Measurements from ENCODE around the gene RPL10. TPM values are rescaled to one million over a fixed set of nuclear protein-coding genes. Genes with fewer than 3 reads are reported as not detected.
A peak's percentile ranks its signal among the peaks of the same experiment; 100 is the strongest.

RPL10 gene
- total and polyA plus RNA-seq, 2 of the 13 experiments (the other 11 are each of a cell fraction or from before 2014, with no cell fraction given), result 2,381 to 4,713 TPM

- 0% methylated on average over 2 of the region's 14 CpGs for WGBS (ENCODE audit: low lambda C conversion rate)
- in situ Hi-C loops (cut with HindIII; ENCODE audit: extremely low pct_ligation_motif_present, low pct_unique_long_range_greater_than_20kb), result loop anchor here (25.0 kb wide), 1 partner anchor 138 kb away; the partner anchor contains the start of genes G6PD and IKBKG
- BruUV-seq (replicated peaks), result no TSS peak
Observed at GRCh38 chrX:154399527-154400368, 1.6 kb downstream of the RPL10 start.

More at GRCh38 chrX:154399527-154400368, 1.6 kb downstream of the RPL10 start:
- intact Hi-C loops (cut with micrococcal nuclease; ENCODE audit: unreplicated experiment), result no loop called here
- no peak for TF ChIP-seq IKZF1 (IDR thresholded peaks at IDR 0.05)
- TF ChIP-seq MBD4 (IDR thresholded peaks at IDR 0.05; ENCODE audit: borderline replicate concordance, low read length), result 0 out of 2 replicates have a peak, but pooled peaks have one; percentile 36
- TF ChIP-seq, protein P1, sequence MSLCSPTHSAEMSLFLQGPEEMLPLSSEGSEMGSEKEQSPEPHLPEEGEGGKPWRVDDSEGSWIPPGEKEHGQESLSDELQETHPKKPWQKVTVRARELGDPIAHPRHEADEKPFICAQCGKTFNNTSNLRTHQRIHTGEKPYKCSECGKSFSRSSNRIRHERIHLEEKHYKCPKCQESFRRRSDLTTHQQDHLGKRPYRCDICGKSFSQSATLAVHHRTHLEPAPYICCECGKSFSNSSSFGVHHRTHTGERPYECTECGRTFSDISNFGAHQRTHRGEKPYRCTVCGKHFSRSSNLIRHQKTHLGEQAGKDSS (CRISPR knock-in tag; IDR thresholded peaks at IDR 0.05; ENCODE audit: borderline replicate concordance, low read depth), result 0 out of 2 replicates have a peak, but pooled peaks have one; percentile 8
- no peak for TF ChIP-seq PITX1 (CRISPR knock-in tag; IDR thresholded peaks at IDR 0.05)
- 0 out of 2 replicates have a peak, but pooled peaks have one; percentile 10 for TF ChIP-seq POLR2G (IDR thresholded peaks at IDR 0.05; ENCODE audit: low read depth, low read length)
- peak; percentile 21 for TF ChIP-seq AGO2 (optimal IDR thresholded peaks at IDR 0.05; ENCODE audit: low read depth, low read length)
- no peak for TF ChIP-seq ZNF850 (CRISPR knock-in tag; conservative IDR thresholded peaks at IDR 0.05)
- no peak for FAIRE-seq
- H3K9me3 ChIP-seq (ENCODE audit: low read length), result no peaks in the 10 kb centered on the region
- no peak for ATAC-seq
- no peak for DNase-seq (ENCODE audit: low spot score)
- peaks cover 6 to 22% of the 10 kb centered on the region in 2 experiments; a peak in 4 of 5 replicates for H3K36me3 ChIP-seq (replicated peaks in 1 of 2; ENCODE audit: control insufficient read depth in 1 of 2, insufficient read depth in 2 of 2, low read length in 2 of 2)
- ChIA-PET POLR2A (interaction anchor here (1.2 to 6.3 kb wide), 4 partner anchors 10 to 142 kb away, joined by 3 to 75 read pairs (median 16); partner anchors contain the start of genes ATP6AP1, DNASE1L1, LAGE3 and TAFAZZIN), CTCF (ENCODE audit: low intra/inter-chr PET ratio, low total read pairs) (no interaction called here)
- H3K4me2 ChIP-seq (ENCODE audit: low read depth, low read length), result peak overlapping the region; percentile 97
- no peak overlapping the region for H2AFZ ChIP-seq (ENCODE audit: low read length)
- peaks cover 32% of the 10 kb centered on the region for H3K4me1 ChIP-seq (ENCODE audit: insufficient read depth, low read length)
- H3K27ac ChIP-seq (ENCODE audit: extremely low read length, insufficient read depth, low read length), result peak overlapping the region; percentile 98
- H3K79me2 ChIP-seq (ENCODE audit: insufficient read depth, low read length), result peaks cover 21% of the 10 kb centered on the region
- peaks cover 21% of the 10 kb centered on the region; the same call in 1 of the 2 replicates for H4K20me1 ChIP-seq (ENCODE audit: insufficient read depth, low read length)
- no peaks in the 10 kb centered on the region; a peak in 1 of 5 replicates for H3K27me3 ChIP-seq (ENCODE audit: control insufficient read depth in 1 of 2, insufficient read depth in 2 of 2, low read length in 2 of 2)
- peak overlapping the region; percentile 97 for H3K9ac ChIP-seq (ENCODE audit: insufficient read depth, low read depth, low read length)
- H3K4me3 ChIP-seq (replicated peaks in 1 of 3; ENCODE audit: insufficient read depth in 1 of 3, low read depth in 2 of 3, low read length in 3 of 3), result peak overlapping the region; percentile 73 to 85 (median 85); a peak in 5 of 6 replicates

Measured in HepG2 (cell line).